Naive thymus-derived CD8-positive, alpha-beta T cell (primary cell): ENCODE measurements around the gene MYO3B. TPM values are rescaled to one million over a fixed set of nuclear protein-coding genes. Genes with fewer than 3 reads are reported as not detected.
"Not testable (repeated sequence)": the region's sequence is repeated elsewhere in the genome, so short reads cannot be mapped to it uniquely, and the experiment has no call there.

Experiments
- ATAC-seq, 2 donors: fragments of 150-1000 bp; cut with Tn5 transposase in 1 of 2; sonication (Bioruptor Pico), chemical (Tn5 transposase) in 1 of 2; 1 replicate in 1 of 2; 2 replicates in 1 of 2; pipeline ENCODE4 v1.10.0; 2021; ENCODE audit warnings: mild to moderate bottlenecking in 2 of 2, moderate library complexity in 2 of 2
- POLR2A ChIA-PET: fragments of 350-600 bp; sonication (Branson Sonifier 250); formaldehyde crosslinking; loops from one replicate; lab custom pipeline; 2021; ENCODE audit warnings: antibody characterized with exemption; lab: Charles Lee
- DNase-seq, 10 donors: peaks; one replicate each; pipeline versions ENCODE4 v3.0.0 to v3.0.0-alpha.2; 2020 to 2022
- H3K27ac Mint-ChIP-seq, 10 donors: one replicate each; pipeline ENCODE4 v1.8.0; 2020 to 2022; ENCODE audit warnings: mild to moderate bottlenecking in 10 of 10, mixed read lengths in 10 of 10, moderate library complexity in 4 of 10, inconsistent platforms in 1 of 10
- H3K27me3 Mint-ChIP-seq, 5 donors: one replicate each; pipeline ENCODE4 v1.8.0; 2021 to 2022; ENCODE audit warnings: mixed read lengths in 5 of 5
- H3K36me3 Mint-ChIP-seq, 3 donors: one replicate each; pipeline ENCODE4 v1.8.0; 2020 to 2022; ENCODE audit warnings: mixed read lengths in 3 of 3, mild to moderate bottlenecking in 2 of 3, inconsistent platforms in 1 of 3
- H3K4me1 Mint-ChIP-seq, 4 donors: one replicate each; pipeline ENCODE4 v1.8.0; 2021 to 2022; ENCODE audit warnings: mixed read lengths in 4 of 4
- H3K4me3 Mint-ChIP-seq, 10 donors: one replicate each; pipeline ENCODE4 v1.8.0; 2020 to 2022; ENCODE audit warnings: mild to moderate bottlenecking in 10 of 10, mixed read lengths in 10 of 10, moderate library complexity in 6 of 10, inconsistent platforms in 1 of 10
- H3K9me3 Mint-ChIP-seq, 9 donors: one replicate each; pipeline ENCODE4 v1.8.0; 2020 to 2022; ENCODE audit warnings: mixed read lengths in 9 of 9, mild to moderate bottlenecking in 3 of 9, inconsistent platforms in 1 of 9, moderate library complexity in 1 of 9
- polyA plus RNA-seq, 3 donors: library from polyadenylated mRNA; unstranded; fragments of 300-500 nt; fragmentation: Illumina TruSeq; gene quantifications; one replicate each; pipeline ENCODE4 v1.2.3, GENCODE V29; 2021
- total RNA-seq, 8 experiments: library from RNA in 2 of 8; stranded (reverse) in 2 of 8; gene quantifications; one replicate each; pipeline ENCODE4 v1.2.3 and lab custom pipeline; 2021 to 2026

The MYO3B gene
- total and polyA plus RNA-seq, 5 experiments from 2014 or later: not detected

DNA sequence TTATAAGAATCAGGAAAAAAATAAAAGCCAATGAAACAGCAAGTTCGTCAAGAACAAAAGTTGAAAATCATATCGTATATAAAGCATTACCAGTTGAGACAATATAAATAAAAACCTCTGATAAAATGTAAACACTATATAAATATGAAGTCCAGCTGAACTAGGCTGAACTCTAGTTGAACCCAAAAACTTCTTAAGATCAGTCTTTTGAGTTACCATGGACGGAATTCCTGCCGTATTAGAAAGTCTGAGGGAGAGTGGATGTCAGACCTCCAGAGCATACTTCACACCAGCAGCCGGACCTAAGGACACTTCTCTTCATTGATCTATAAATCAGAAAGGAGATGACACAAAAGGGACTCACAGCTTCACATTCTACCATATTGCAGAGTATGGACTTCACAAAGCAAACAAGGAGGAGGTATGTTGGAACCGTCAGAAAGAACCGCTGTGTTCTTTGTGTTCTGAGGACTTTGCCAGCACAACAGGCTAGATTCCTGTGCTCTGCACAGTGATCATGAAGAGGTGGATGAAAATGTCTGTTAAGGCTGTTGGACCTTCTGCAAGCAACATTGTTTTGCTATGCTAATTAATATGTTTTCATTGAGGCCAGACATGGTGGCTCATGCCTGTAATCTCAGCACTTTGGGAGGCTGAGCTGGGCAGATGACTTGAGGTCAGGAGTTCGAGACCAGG, 469.9 kb downstream of the MYO3B start:
- Mint-ChIP-seq H3K4me3 (no peak overlapping the region), H3K27me3 (peaks cover 2 to 14% (median 5%) of the 10 kb centered on the region in 5 donors), H3K36me3 (no peaks in the 10 kb centered on the region), H3K9me3 (no peaks in the 10 kb centered on the region), H3K4me1 (peaks cover 14 to 25% (median 23%) of the 10 kb centered on the region in 4 donors), H3K27ac (no peak overlapping the region)
- POLR2A ChIA-PET: no interaction called here
- DNase-seq (no peak), ATAC-seq (no peak)

- POLR2A ChIA-PET: no interaction called here
- Mint-ChIP-seq H3K27ac (peak overlapping the region in 6 of 10 donors; percentile 4 to 71 (median 36)), H3K27me3 (peaks cover 1 to 26% (median 11%) of the 10 kb centered on the region in 5 donors)
Observed at GRCh38 chr2:170651624-170652325, 473.8 kb downstream of the MYO3B start.

GRCh38 chr2:170652637-170653417, 474.9 kb downstream of the MYO3B start:
- DNase-seq: no peak
- no peaks in the 10 kb centered on the region for H3K36me3 Mint-ChIP-seq
- POLR2A ChIA-PET: interaction anchor here (0.5 kb wide), 1 partner anchor 211 kb away, joined by 7 read pairs; no protein-coding TSS in a partner anchor
- H3K27ac Mint-ChIP-seq: peak overlapping the region in 1 of 10 donors; percentile 34
- no peak for ATAC-seq
- peaks cover 21 to 34% (median 30%) of the 10 kb centered on the region in 4 donors for H3K4me1 Mint-ChIP-seq
- no peaks in the 10 kb centered on the region for H3K9me3 Mint-ChIP-seq
- peak overlapping the region in 3 of 10 donors; percentile 18 to 70 (median 23) for H3K4me3 Mint-ChIP-seq
- peaks cover 0 to 26% (median 11%) of the 10 kb centered on the region in 5 donors for H3K27me3 Mint-ChIP-seq

More at GRCh38 chr2:170651624-170652325, 473.8 kb downstream of the MYO3B start:
- Mint-ChIP-seq H3K9me3 (no peaks in the 10 kb centered on the region), H3K4me3 (peak overlapping the region; percentile 3 to 71 (median 52)), H3K4me1 (peaks cover 21 to 34% (median 30%) of the 10 kb centered on the region in 4 donors), H3K36me3 (no peaks in the 10 kb centered on the region)
- DNase-seq: peak; percentile 3 to 87 (median 57)
- peak; percentile 98 to 100 for ATAC-seq

- POLR2A ChIA-PET: no interaction called here
- Mint-ChIP-seq H3K27me3 (peaks cover 0 to 16% (median 7%) of the 10 kb centered on the region in 5 donors), H3K4me1 (peaks cover 13 to 23% (median 18%) of the 10 kb centered on the region in 4 donors)
Observed at GRCh38 chr2:170656669-170657068, 478.7 kb downstream of the MYO3B start.

GRCh38 chr2:170660409-170660808, 482.5 kb downstream of the MYO3B start:
- POLR2A ChIA-PET: no interaction called here
- Mint-ChIP-seq H3K27me3 (peaks cover 2 to 16% (median 5%) of the 10 kb centered on the region in 5 donors), H3K4me1 (no peaks in the 10 kb centered on the region), H3K27ac (no peak overlapping the region), H3K4me3 (no peak overlapping the region), H3K36me3 (no peaks in the 10 kb centered on the region), H3K9me3 (no peaks in the 10 kb centered on the region)
- ATAC-seq: no peak
- no peak for DNase-seq

More at GRCh38 chr2:170656669-170657068, 478.7 kb downstream of the MYO3B start:
- no peak overlapping the region for H3K27ac Mint-ChIP-seq
- DNase-seq (no peak), ATAC-seq (no peak)
- no peaks in the 10 kb centered on the region for H3K9me3 Mint-ChIP-seq
- H3K4me3 Mint-ChIP-seq: no peak overlapping the region
- H3K36me3 Mint-ChIP-seq: no peaks in the 10 kb centered on the region

DNA sequence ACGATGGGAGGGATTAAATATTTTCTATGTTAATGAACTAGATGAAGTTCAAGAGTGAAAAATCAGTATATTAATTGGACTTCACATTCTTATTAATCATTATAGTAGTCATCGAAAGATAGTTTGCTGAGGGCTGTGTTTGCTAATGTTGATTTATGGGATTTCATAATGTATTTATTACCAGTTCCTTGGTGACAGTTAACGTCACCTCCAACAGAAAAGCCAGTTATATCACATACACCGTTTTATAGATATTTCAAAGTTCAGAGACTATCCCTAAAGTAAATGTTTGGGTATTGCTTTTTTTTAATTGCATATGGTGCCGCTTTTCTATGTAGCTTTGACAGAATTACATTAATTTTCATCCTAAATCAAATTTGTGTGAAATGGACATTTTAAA, 487.8 kb downstream of the MYO3B start:
- POLR2A ChIA-PET: no interaction called here
- Mint-ChIP-seq H3K4me1 (no peaks in the 10 kb centered on the region), H3K36me3 (no peaks in the 10 kb centered on the region), H3K27ac (no peak overlapping the region), H3K9me3 (no peaks in the 10 kb centered on the region), H3K27me3 (peaks cover 6 to 21% (median 11%) of the 10 kb centered on the region in 5 donors), H3K4me3 (no peak overlapping the region)
- ATAC-seq (no peak), DNase-seq (no peak)

DNA sequence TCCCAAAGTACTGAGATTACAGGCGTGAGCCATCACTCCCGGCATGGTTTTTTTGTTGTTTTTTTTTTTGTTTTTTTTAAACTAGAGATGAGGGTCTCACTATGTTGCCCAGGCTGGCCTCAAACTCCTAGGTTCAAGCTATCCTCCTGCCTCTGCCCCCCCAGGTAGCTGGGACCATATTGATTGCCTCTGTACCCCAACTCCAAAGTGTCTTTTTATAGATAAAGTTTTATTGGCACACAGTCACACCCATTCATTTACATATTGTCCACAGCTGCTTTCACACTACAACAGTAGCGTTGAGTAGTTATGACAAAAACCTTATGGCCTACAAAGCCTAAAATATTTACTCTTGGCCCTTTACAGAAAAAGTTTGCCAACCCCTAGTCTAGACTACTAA, 492.0 kb downstream of the MYO3B start:
- H3K27ac Mint-ChIP-seq: no peak overlapping the region
- POLR2A ChIA-PET: no interaction called here
- no peaks in the 10 kb centered on the region for H3K4me1 Mint-ChIP-seq
- H3K9me3 Mint-ChIP-seq: no peaks in the 10 kb centered on the region
- DNase-seq: no peak
- H3K36me3 Mint-ChIP-seq: no peaks in the 10 kb centered on the region
- H3K4me3 Mint-ChIP-seq: no peak overlapping the region
- H3K27me3 Mint-ChIP-seq: peaks cover 6 to 16% (median 10%) of the 10 kb centered on the region in 5 donors
- ATAC-seq: no peak

GRCh38 chr2:170670651-170671050, 492.7 kb downstream of the MYO3B start:
- no peak overlapping the region for H3K4me3 Mint-ChIP-seq
- DNase-seq (no peak), ATAC-seq (no peak)
- H3K27me3 Mint-ChIP-seq: peaks cover 2 to 14% (median 8%) of the 10 kb centered on the region in 5 donors
- no peak overlapping the region for H3K27ac Mint-ChIP-seq
- no peaks in the 10 kb centered on the region for H3K36me3 Mint-ChIP-seq
- POLR2A ChIA-PET: no interaction called here
- H3K9me3 Mint-ChIP-seq: no peaks in the 10 kb centered on the region
- H3K4me1 Mint-ChIP-seq: no peaks in the 10 kb centered on the region

DNA sequence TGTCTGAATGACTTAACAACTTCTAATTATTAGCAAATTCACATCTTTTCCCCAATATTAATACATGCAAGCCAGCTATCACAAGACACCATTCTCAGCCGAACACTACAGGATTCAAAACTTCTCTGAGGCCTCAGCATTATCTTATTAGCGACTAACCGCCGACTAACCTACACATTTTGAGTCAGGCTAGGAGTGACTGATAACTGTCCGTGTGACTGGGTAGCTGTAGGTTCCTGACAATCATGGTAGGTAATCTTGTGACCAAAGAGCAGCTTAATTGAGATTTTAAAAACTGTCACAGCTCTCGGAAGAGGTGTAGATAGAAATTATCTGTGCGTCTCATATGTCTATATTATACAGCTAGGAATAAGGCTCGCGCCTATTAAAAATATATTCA, 493.1 kb downstream of the MYO3B start:
- H3K27me3 Mint-ChIP-seq: peaks cover 0 to 14% (median 8%) of the 10 kb centered on the region in 5 donors
- no peak for DNase-seq
- POLR2A ChIA-PET: no interaction called here
- H3K4me3 Mint-ChIP-seq: no peak overlapping the region
- H3K4me1 Mint-ChIP-seq: no peaks in the 10 kb centered on the region
- H3K36me3 Mint-ChIP-seq: no peaks in the 10 kb centered on the region
- no peak overlapping the region for H3K27ac Mint-ChIP-seq
- H3K9me3 Mint-ChIP-seq: no peaks in the 10 kb centered on the region
- ATAC-seq: no peak

GRCh38 chr2:170674282-170674681, 496.3 kb downstream of the MYO3B start:
- not testable (repeated sequence) for DNase-seq, H3K9me3 Mint-ChIP-seq, H3K36me3 Mint-ChIP-seq, H3K4me3 Mint-ChIP-seq, H3K27ac Mint-ChIP-seq, H3K4me1 Mint-ChIP-seq, ATAC-seq
- POLR2A ChIA-PET: interaction anchor here (0.6 kb wide), 1 partner anchor 16 kb away, joined by 7 read pairs; no protein-coding TSS in a partner anchor
- H3K27me3 Mint-ChIP-seq: peaks cover 0 to 10% (median 4%) of the 10 kb centered on the region in 5 donors

- no peaks in the 10 kb centered on the region for H3K9me3 Mint-ChIP-seq
- no peak overlapping the region for H3K27ac Mint-ChIP-seq
- peaks cover 0 to 6% (median 4%) of the 10 kb centered on the region in 4 donors for H3K4me1 Mint-ChIP-seq
- POLR2A ChIA-PET: no interaction called here
- peaks cover 0 to 10% (median 4%) of the 10 kb centered on the region in 5 donors for H3K27me3 Mint-ChIP-seq
- DNase-seq: no peak
- ATAC-seq: no peak
- no peaks in the 10 kb centered on the region for H3K36me3 Mint-ChIP-seq
- H3K4me3 Mint-ChIP-seq: no peak overlapping the region
Observed at GRCh38 chr2:170675701-170676100, 497.8 kb downstream of the MYO3B start.

- Mint-ChIP-seq H3K27me3 (peaks cover 0 to 13% (median 11%) of the 10 kb centered on the region in 5 donors), H3K27ac (no peak overlapping the region), H3K4me1 (peaks cover 0 to 6% (median 4%) of the 10 kb centered on the region in 4 donors), H3K9me3 (no peaks in the 10 kb centered on the region), H3K4me3 (no peak overlapping the region), H3K36me3 (no peaks in the 10 kb centered on the region)
- DNase-seq (no peak), ATAC-seq (no peak)
- POLR2A ChIA-PET: no interaction called here
Observed at GRCh38 chr2:170679607-170680079, 501.7 kb downstream of the MYO3B start.
